ENCODE measurements around the gene STING1. TPM values are rescaled to one million over a fixed set of nuclear protein-coding genes. Genes with fewer than 3 reads are reported as not detected.
"Not testable (repeated sequence)": the region's sequence is repeated elsewhere in the genome, so short reads cannot be mapped to it uniquely, and the experiment has no call there.

STING1 gene
- 33.1 and 35.1 TPM in 2 replicates for total RNA-seq (2022)
- percentile 67 among the genes with signal in this experiment for Bru-seq, nascent RNA
- percentile 79 among the genes with signal in this experiment for BruChase-seq, experiment 1, labeled RNA remaining after a 6-hour chase
- BruChase-seq, experiment 2, labeled RNA remaining after a 2-hour chase, result percentile 68 among the genes with signal in this experiment
- long read RNA-seq, transcript TMEM173-201 (8 exons, 1,771 nt), result major isoform, 19 of 64 reads
- long read RNA-seq, partial matches to known transcripts, result 30 of 64 reads
- long read RNA-seq, other reads (novel, unspliced or antisense), result 14 of 64 reads

GRCh38 chr5:139482050-139482889 lies at the start of gene STING1:
Gene STING1 (minus strand): TSS chr5:139482758. CDS start chr5:139481704, 1,054 bp downstream.
- BruUV-seq (replicated peaks), result TSS peak; percentile 69

DNA sequence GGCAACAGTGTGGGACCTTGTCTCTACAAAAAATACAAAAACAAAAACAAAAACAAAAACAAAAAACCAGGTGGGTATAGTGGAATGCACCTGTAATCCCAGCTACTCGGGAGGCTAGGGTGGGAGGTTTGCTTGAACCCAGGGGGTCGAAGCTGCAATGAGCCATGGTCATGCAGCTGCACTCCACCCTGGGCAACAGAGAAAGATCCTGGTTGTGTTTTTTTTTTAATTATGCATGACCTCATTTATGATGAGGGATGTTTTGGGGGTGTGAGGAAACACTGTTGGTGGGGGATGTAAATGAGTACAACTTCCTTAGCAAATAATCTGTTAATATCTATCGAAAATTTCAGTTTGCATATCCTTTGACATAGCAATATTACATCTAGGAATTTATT lies 49.2 kb upstream of the STING1 start:
- BruUV-seq (replicated peaks), result no TSS peak
- Mint-ChIP-seq H3K9me3 (ENCODE audit: unreplicated experiment) (no peaks in the 10 kb centered on the region), H3K4me1 (ENCODE audit: insufficient read depth, unreplicated experiment) (no peaks in the 10 kb centered on the region), H3K27ac (ENCODE audit: low read depth, unreplicated experiment) (no peak overlapping the region), H3K36me3 (ENCODE audit: insufficient read depth, unreplicated experiment) (no peaks in the 10 kb centered on the region), H3K4me3 (ENCODE audit: unreplicated experiment) (no peak overlapping the region), H3K27me3 (ENCODE audit: insufficient read depth, unreplicated experiment) (no peaks in the 10 kb centered on the region)
- intact Hi-C loops (cut with micrococcal nuclease), result no loop called here
- ChIA-PET CTCF (interaction anchor here (0.6 to 0.9 kb wide), 4 partner anchors 11 to 86 kb away, joined by 3 to 4 read pairs (median 4); no protein-coding TSS in a partner anchor), POLR2A (interaction anchor here (0.7 kb wide), 1 partner anchor 50 kb away, joined by 3 read pairs; no protein-coding TSS in a partner anchor)
- TF ChIP-seq, protein P1, sequence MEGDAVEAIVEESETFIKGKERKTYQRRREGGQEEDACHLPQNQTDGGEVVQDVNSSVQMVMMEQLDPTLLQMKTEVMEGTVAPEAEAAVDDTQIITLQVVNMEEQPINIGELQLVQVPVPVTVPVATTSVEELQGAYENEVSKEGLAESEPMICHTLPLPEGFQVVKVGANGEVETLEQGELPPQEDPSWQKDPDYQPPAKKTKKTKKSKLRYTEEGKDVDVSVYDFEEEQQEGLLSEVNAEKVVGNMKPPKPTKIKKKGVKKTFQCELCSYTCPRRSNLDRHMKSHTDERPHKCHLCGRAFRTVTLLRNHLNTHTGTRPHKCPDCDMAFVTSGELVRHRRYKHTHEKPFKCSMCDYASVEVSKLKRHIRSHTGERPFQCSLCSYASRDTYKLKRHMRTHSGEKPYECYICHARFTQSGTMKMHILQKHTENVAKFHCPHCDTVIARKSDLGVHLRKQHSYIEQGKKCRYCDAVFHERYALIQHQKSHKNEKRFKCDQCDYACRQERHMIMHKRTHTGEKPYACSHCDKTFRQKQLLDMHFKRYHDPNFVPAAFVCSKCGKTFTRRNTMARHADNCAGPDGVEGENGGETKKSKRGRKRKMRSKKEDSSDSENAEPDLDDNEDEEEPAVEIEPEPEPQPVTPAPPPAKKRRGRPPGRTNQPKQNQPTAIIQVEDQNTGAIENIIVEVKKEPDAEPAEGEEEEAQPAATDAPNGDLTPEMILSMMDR (IDR thresholded peaks at IDR 0.05; ENCODE audit: unreplicated experiment), result no peak
- DNase-seq (ENCODE audit: unreplicated experiment), result no peak

More at GRCh38 chr5:139482050-139482889, at the start of gene STING1:
- peak within 1 kb of the TSS; percentile 77 for H3K4me3 Mint-ChIP-seq (ENCODE audit: unreplicated experiment)
- intact Hi-C loops (cut with micrococcal nuclease), result loop anchor here (1.0 to 2.0 kb wide), 2 partner anchors 31 to 43 kb away; partner anchors contain the start of gene DNAJC18
- TF ChIP-seq, protein P1 (IDR thresholded peaks at IDR 0.05; ENCODE audit: unreplicated experiment), result peak; percentile 1
- peaks cover 24% of the 10 kb centered on the region for H3K4me1 Mint-ChIP-seq (ENCODE audit: insufficient read depth, unreplicated experiment)
- H3K27me3 Mint-ChIP-seq (ENCODE audit: insufficient read depth, unreplicated experiment), result no peaks in the 10 kb centered on the region
- CTCF ChIA-PET, result interaction anchor here (0.8 to 3.3 kb wide), 14 partner anchors 10 to 152 kb away, joined by 3 to 27 read pairs (median 5); partner anchors contain the start of gene ECSCR
- H3K9me3 Mint-ChIP-seq (ENCODE audit: unreplicated experiment), result no peaks in the 10 kb centered on the region
- DNase-seq (ENCODE audit: unreplicated experiment), result peak; percentile 100
- H3K27ac Mint-ChIP-seq (ENCODE audit: low read depth, unreplicated experiment), result peak within 1 kb of the TSS; percentile 92
- H3K36me3 Mint-ChIP-seq (ENCODE audit: insufficient read depth, unreplicated experiment), result peaks cover 16% of the 10 kb centered on the region
- POLR2A ChIA-PET, result interaction anchor here (0.5 to 2.4 kb wide), 26 partner anchors 8 to 730 kb away, joined by 3 to 17 read pairs (median 4); partner anchors contain the start of genes DNAJC18, PAIP2, SPATA24 and UBE2D2

- BruUV-seq (replicated peaks); intact Hi-C loops (cut with micrococcal nuclease); H3K9me3 Mint-ChIP-seq (ENCODE audit: unreplicated experiment); POLR2A ChIA-PET; H3K36me3 Mint-ChIP-seq (ENCODE audit: insufficient read depth, unreplicated experiment); H3K27ac Mint-ChIP-seq (ENCODE audit: low read depth, unreplicated experiment); H3K4me1 Mint-ChIP-seq (ENCODE audit: insufficient read depth, unreplicated experiment); H3K4me3 Mint-ChIP-seq (ENCODE audit: unreplicated experiment); DNase-seq (ENCODE audit: unreplicated experiment); H3K27me3 Mint-ChIP-seq (ENCODE audit: insufficient read depth, unreplicated experiment): not testable (repeated sequence)
- CTCF ChIA-PET, result interaction anchor here (0.6 to 0.9 kb wide), 3 partner anchors 20 to 209 kb away, joined by 3 read pairs; no protein-coding TSS in a partner anchor
Measured at GRCh38 chr5:139530079-139530478, 47.5 kb upstream of the STING1 start.

GRCh38 chr5:139528695-139529094 lies 46.1 kb upstream of the STING1 start:
- CTCF ChIA-PET, result interaction anchor here (0.5 to 1.8 kb wide), 3 partner anchors 15 to 120 kb away, joined by 3 to 6 read pairs (median 5); no protein-coding TSS in a partner anchor
- H3K27ac Mint-ChIP-seq (ENCODE audit: low read depth, unreplicated experiment); H3K9me3 Mint-ChIP-seq (ENCODE audit: unreplicated experiment); DNase-seq (ENCODE audit: unreplicated experiment); H3K4me3 Mint-ChIP-seq (ENCODE audit: unreplicated experiment); H3K36me3 Mint-ChIP-seq (ENCODE audit: insufficient read depth, unreplicated experiment); BruUV-seq (replicated peaks); H3K27me3 Mint-ChIP-seq (ENCODE audit: insufficient read depth, unreplicated experiment); H3K4me1 Mint-ChIP-seq (ENCODE audit: insufficient read depth, unreplicated experiment); intact Hi-C loops (cut with micrococcal nuclease): not testable (repeated sequence)
- POLR2A ChIA-PET, result interaction anchor here (1.1 kb wide), 1 partner anchor 11 kb away, joined by 4 read pairs; no protein-coding TSS in a partner anchor

DNA sequence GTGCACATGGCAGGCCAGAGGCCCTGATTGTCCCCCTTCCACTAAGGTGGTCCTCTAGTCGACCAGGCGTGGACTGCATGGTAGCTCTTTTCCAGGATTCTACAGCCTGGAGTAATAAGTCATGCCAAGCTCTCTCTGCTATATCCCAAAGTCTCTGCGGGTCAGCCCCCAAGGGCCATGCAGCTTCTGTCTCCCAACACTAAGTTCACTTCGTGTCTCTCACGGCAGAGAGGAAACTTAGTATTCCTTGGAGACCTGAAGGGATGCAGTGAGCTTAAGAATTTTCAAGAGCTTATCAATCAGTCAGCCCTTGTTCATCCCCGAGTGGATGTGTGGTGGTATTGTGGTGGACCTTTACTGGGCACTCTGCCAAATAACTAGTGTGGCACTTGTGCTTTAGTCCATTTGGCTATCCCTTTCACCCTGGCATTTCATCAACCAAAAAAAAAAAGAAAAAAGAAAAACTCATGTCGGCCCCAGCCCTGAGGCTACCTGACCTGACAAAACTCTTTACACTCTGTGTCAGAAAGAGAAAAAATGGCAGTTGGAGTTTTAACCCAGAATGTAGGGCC lies 45.4 kb upstream of the STING1 start:
- H3K27me3 Mint-ChIP-seq (ENCODE audit: insufficient read depth, unreplicated experiment); intact Hi-C loops (cut with micrococcal nuclease); H3K4me3 Mint-ChIP-seq (ENCODE audit: unreplicated experiment); H3K4me1 Mint-ChIP-seq (ENCODE audit: insufficient read depth, unreplicated experiment); BruUV-seq (replicated peaks); DNase-seq (ENCODE audit: unreplicated experiment); H3K36me3 Mint-ChIP-seq (ENCODE audit: insufficient read depth, unreplicated experiment); H3K9me3 Mint-ChIP-seq (ENCODE audit: unreplicated experiment); H3K27ac Mint-ChIP-seq (ENCODE audit: low read depth, unreplicated experiment): not testable (repeated sequence)
- POLR2A ChIA-PET, result interaction anchor here (1.1 kb wide), 1 partner anchor 11 kb away, joined by 4 read pairs; no protein-coding TSS in a partner anchor
- CTCF ChIA-PET, result interaction anchor here (1.2 to 1.8 kb wide), 3 partner anchors 14 to 106 kb away, joined by 3 to 6 read pairs (median 5); no protein-coding TSS in a partner anchor

GRCh38 chr5:139527090-139527470 lies 44.5 kb upstream of the STING1 start:
- H3K9me3 Mint-ChIP-seq (ENCODE audit: unreplicated experiment); BruUV-seq (replicated peaks); POLR2A ChIA-PET; DNase-seq (ENCODE audit: unreplicated experiment); intact Hi-C loops (cut with micrococcal nuclease); H3K4me1 Mint-ChIP-seq (ENCODE audit: insufficient read depth, unreplicated experiment); H3K4me3 Mint-ChIP-seq (ENCODE audit: unreplicated experiment); H3K27me3 Mint-ChIP-seq (ENCODE audit: insufficient read depth, unreplicated experiment); CTCF ChIA-PET; H3K27ac Mint-ChIP-seq (ENCODE audit: low read depth, unreplicated experiment); H3K36me3 Mint-ChIP-seq (ENCODE audit: insufficient read depth, unreplicated experiment): not testable (repeated sequence)
